Activated naive CD8-positive, alpha-beta T cell treated with anti-CD3 and anti-CD28 coated beads, Interleukin-2, amount 50 U/mL, for 16 hours (primary cell): ENCODE measurements around the gene NLK.

ENCODE experiments used
- DNase-seq: peaks from one replicate; pipeline ENCODE4 v3.0.0-alpha.2; 2020; ENCODE audit warnings: low read depth, low spot score

Gene NLK

DNA sequence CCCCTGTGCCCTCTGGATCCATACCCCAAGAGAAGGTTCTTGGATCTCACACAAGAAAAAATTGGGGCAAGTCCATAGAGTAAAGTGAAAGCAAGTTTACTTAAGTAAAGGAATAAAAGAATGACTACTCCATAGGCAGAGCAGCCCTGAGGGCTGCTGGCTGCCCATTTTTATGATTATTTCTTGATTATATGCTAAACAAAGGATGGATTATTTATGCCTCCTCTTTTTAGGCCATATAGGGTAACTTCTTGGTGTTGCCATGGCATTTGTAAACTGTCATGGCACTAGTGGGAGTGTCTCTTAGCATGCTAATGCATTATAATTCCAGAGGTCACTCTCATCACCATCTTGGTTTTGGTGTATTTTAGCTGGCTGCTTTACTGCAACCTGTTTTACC, 70.8 kb downstream of the NLK start:
- DNase-seq, result no peak

DNA sequence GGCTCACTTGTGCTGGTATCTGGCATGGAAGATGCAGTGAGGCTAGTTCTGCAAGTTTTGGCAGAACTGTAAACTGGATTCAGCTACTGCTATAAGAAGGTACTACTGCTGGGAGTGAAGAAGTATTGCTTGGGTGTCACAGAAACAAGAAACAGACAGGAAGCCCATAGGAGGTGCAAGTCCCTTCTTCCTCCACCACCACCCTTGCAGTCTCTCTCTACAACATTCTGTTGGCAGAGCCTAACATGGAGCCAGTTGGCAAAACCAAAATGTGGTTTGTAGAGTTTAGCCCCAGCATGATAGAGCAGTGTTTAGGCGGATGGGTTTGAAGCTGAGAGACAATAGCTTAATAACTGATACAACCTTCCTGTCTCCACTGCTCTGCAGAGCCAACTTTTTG, 72.6 kb downstream of the NLK start:
- no peak for DNase-seq

DNA sequence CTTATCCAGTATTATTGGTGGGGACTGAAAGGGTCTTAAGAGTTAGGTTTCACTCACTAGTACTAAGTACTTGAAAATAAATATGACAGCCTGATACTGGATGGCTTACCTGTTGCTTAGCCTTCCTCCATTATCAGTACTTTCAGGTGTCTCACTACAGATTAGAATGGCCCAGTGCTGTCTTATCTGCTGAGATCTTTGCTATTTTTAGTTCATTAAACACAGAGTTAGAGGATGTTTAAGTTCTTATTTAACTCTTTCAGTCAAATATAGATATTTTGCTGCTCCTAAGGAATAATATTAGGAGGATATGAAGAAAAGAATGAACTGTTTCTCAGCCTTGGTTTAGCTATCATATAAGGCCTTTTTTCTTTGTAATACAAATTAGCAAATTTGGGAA, 74.8 kb downstream of the NLK start:
- no peak for DNase-seq

DNA sequence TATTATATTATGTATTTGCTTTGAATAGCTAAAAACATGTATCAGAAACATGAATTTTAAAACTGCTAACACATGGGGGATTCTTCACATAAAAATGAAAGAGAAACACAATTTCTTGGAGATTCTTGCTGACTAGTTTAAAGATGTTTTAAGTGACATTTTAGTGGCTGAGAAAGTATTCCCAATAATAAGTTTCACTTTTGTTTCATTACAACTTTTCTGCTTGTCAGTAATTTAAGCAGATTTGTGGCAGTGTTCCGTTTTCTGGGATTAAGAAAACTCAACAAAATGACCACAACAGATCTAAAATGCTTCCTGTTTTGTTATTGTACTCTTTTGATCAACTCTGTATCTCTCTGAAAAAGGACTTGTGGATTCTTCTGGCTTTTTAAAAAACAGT, 75.9 kb downstream of the NLK start:
- DNase-seq, result no peak

DNA sequence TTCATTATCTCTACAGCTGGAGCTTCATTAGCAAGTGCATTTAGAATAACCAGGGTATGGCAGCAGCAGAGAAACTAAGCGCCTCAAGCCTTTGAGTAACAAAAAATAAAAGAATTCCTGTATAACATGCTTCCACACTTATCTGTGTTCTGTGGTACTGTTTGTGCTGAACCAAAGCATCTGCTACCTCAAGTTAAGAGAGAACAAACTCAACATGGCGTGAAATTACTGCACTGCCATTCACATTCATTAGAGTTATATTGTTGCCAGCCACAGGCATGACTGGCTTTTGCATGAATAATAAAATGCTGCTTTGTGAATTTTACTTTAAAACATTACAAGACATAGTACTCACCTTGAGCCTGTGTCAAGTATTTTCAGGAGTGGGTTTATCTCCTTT, 76.6 kb downstream of the NLK start:
- no peak for DNase-seq

DNA sequence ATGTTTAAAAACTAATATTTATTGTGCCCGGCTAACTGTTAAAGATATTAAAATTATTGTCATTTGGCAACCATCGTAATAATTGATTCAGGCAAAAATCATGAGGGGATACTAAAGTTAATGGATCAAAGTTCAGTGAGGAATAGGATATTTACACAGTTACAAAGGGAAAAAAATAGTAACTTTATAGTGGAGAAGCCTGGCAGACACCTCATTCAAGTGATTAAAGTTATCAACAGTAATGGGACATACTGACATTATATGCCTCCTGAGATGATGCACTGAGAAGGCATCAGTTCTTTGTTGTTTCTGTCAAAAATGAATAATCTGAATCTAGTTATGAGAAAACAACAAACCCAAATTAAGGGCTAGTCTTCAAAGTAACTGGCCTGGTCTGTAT, 77.1 kb downstream of the NLK start:
- no peak for DNase-seq

DNA sequence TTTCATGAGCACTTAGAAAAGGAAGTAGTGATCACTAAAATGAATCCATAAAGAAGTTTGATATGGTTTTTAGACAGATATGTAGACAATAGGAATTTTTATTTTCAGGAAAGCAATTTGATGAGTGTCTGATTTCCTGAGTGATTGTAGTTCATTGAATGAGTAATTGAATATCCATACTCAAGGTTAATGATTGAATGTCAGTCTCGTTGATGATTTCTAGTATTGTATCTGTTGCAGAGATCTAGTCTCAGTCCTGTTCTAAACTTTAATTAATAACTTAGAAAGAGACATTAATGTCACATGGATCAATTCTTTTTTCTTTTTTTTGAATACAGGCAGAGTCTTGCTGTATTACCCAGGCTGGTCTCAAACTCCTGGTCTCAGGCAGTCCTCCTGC, 78.3 kb downstream of the NLK start:
- DNase-seq, result no peak

DNA sequence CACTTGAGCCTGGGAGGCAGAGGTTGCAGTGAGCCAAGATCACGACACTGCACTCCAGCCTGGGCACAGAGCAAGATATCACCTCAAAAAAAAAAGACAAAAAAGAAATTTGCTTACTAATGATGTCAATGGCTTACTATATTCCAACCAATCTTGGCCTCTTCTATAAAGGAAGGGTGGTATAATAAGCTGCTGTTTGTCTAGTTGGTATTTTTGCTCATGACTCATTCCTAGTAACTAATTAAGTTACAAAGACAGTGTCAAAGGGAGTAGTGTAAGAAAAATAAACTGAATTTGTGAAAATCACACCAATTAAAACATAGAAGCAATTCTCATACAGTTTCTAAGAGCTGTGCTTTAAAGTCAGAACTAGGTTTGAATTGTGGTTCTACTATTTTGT, 82.5 kb downstream of the NLK start:
- DNase-seq, result no peak

DNA sequence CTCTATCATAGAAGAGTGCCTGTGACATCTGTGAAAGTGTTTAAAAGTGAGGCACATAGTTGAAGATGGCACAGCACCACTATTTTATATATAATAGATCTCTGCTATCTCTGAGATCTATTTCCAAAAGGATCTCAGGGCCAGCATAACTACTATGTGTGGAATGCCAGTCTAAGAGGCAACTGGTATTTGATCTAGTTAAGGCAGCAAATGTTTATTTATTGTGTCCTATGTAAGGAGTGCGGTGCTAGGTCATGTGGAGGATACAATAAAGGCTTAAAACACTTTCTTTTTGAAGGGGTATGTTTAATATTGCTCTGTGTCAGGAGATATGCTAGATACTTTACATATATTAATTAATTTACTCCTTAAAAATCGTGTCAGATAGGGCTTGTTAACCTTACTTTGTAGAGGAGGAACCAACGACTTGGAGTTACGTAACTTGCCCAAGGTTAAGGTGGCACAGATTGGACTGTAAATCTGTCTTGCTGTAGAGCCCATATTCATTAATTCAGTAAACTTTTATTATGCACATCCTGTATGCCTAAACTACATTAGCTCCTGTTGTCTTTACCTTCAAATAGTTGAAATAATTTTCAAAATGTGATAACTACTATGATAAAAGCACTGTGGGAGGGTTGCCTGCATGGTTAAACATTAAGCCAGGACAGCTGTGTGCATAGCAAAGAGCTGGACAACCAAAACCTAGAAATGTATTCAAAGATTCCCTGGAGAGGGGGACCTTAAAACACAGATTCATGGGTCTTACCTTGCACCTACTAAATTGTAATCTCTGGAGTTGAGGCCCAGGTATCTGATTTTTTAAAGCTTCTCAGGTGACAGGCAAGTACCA, 83.3 kb downstream of the NLK start:
- no peak for DNase-seq

DNA sequence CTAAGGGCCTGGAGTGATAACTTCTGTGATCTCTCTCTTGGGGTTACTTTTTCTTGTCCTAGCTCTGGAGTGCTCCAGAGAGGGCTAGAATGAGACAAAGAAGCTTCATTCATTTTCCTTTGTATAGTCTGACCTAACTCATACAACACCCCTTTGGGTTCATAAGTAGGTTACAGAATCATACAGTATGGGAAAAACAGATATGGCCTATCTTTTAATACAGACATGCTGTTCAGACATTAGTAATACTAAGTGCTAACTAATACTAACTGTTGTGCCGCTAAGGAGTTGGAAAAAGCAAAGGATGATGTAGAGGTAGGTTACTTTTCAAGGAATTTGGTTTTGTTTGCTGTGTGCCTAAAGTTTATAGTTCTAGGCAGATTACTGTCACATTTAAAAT, 84.7 kb downstream of the NLK start:
- no peak for DNase-seq

DNA sequence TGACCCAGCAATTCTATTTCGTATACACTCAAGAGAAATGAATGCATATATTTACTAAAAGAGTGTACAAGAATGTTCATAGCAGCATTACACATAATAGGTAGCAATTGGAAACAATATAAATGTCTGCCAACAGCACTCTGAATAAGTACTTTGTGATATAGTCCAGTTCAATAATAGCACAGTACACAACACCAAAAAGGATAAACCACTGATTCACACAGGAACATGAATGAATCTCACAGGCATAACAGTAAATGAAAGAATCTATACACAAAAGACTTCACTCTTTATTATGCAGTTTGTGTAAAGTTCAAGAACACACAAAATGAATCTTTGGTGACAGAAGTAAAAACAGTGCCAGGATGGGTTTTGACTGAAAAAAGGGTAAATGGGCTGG, 86.3 kb downstream of the NLK start:
- no peak for DNase-seq

DNA sequence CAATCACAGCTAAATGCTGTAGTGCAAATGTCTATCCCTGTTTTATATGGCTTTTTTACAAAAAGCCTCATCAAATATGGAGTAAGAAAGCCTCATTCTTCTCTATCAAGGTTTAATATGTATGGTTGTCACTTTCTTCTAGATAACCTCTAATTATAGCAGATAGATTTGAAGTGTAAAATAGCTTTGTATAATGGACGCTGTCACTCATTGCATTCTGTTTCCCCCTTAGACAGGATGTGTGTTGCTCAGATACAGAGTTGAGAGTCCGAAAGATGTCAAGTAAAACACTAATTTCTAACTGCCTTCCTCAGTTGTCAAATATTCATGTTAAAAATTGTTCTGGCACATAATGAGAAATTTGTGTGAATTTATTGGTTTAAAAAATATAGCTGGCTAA, 88.0 kb downstream of the NLK start:
- DNase-seq, result no peak

DNA sequence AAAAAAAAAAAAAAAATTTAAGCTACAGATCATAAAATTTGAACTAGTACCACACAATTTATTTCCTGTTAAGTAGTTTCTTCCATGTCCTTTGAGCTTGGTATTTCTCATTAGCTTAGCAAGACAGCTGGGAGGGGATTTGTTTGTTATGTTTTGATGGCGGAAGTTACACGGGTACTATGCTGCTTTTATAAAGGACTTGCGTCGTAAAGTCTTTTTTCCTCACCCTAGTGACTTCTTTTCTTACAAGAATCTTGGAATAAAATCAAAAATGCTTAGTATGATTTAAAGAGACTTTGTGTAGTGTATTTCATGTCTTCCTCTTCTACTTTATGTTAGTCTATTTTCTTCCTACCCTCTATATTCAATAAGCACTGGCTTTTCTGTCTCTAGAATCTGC, 89.1 kb downstream of the NLK start:
- no peak for DNase-seq

DNA sequence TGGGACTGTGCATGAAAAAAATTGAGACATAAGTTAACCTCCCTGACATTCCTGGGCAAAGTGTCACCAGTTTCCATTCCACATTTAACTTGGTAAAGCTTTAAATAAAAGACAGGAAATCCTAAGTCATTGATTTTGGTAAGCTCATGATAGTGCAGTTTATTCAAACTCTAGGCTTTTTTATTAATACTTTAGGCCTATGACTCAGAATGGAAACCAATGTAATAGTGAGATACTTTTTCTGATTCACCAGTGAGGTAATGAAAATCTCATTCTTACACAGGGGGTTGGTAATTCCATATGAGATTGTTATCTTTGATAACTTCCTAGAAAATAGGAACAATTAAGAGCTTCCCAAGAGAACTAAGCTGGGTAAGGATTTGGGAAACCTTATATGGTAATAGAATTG, 91.1 kb downstream of the NLK start:
- no peak for DNase-seq

DNA sequence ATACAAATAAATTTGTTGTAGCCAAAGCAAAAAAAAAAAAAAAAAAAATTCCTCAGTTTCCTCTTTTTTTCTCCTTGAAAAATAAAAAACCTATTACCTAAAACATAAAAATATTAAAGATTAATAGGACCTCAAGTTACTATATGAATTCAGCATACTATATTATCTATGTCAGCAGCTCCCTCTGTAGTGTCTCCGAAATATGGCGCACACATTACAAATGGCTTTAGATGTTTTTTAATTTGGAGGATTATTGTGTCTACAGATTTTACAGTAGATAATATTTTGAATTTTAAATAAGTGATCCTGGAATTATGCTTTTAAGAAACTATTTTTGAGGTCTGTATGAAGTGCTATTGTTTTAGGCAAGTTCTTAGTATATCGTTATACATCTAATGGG, 94.4 kb downstream of the NLK start:
- DNase-seq, result no peak

DNA sequence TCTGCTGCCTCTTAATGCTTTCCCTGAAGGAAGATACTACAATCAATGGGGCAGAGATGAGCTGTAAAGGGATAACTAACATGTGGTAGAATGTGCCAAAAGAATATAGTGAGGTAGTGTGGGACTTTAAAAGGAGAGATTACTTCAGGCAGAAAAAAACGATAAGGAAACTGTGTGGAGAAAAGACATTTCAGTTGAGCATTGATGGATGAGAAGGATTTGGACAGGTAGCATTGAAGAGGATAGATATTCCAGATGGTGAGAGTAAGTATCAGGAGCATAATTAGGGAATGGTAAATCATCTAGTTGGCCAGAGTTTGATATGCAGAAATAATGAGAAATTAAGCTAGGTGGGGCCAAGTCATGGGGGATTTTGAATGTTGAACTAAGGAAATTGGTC, 97.3 kb downstream of the NLK start:
- no peak for DNase-seq

DNA sequence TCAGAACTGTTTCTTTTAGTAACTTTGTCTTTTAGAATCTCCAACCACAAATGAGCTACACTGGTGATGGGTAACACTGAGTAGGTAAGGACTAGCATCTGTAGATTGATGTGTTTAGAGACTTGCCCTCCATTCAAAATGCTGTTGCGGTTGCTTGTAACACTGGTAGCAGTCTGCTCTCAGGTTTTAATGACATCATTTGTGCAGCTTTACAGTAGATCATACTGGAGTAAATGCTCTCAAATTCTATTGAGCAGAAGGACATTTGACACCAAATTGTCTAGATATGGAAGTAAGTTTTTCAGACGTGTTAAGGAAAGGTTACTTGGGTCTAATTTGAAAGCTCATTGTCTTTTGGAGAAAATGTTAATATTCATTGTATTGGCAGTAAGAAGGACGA, 98.8 kb downstream of the NLK start:
- no peak for DNase-seq

DNA sequence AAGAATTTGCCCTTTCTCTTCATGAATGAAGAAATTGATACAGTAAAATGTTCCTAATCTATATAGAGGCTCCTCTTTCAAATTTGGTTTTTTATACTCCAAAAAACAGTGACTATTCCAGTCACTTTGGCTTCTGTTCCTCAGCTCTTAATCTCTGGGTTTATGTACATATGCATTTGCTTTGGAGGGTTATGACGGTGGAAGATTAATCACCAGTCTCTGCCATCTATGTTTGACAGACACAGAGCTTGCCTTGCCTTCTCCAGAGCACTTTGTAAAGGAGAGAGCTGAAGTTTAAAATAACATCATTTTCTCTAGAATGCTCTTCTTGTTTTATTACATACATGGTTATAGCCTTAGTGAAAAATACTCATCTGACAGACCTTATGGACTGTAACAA, 99.3 kb downstream of the NLK start:
- no peak for DNase-seq

DNA sequence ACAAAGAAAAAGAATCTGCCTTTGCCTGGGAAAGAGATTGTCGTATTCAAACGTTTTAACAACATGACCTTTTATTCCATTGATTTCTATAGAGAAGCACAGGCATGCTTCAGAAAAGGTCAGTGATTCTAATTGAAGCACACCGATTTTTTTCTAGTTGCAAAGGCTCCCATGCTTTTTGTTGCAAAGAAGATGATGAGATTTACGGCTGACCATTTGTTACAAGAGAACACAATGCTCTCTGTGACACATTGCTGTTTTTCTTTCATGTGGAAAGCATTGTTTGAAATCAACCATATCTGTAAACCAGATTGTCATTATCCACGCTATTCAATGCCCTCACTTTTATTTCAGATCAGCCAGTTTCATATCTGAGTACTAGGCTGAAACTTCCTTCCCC, 99.8 kb downstream of the NLK start:
- no peak for DNase-seq

DNA sequence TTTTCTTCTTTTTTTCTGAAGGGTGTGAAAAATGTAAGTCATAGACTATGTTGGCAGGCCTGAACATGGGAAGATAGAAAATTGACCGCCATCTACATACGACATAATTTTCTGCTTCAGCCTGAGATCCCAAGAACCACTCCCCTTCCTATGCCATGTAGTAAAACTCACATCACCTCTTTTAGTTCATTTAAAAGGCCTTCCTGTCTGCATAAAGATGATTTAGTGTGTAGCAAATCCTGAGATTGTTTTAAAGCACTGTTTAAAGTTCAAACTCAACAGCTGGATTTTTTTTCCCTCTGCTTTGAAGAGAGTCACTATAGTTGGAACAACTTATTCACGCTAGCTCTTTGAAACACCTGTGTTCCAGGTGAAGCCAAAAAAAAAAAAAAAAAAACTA, 101.5 kb downstream of the NLK start:
- DNase-seq, result no peak

DNA sequence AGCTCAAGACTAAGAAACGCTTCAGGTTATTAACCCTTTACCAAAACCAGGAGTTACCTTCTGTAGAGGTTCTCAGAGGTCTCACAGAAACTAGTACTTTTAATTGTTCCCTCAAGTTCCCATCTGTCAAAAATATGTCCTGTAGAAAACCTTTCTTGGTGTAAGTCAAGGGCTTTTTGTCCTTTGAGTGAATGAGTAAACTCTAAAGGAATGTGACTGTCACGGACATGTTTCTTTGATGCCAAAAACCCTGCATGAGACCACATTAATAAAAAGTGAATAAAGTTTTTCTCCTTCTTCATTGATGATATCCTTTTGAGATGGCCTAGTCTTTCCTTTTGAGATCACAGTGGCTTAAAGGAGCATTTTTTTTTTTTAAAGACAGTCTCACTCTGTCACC, 102.9 kb downstream of the NLK start:
- DNase-seq, result no peak

DNA sequence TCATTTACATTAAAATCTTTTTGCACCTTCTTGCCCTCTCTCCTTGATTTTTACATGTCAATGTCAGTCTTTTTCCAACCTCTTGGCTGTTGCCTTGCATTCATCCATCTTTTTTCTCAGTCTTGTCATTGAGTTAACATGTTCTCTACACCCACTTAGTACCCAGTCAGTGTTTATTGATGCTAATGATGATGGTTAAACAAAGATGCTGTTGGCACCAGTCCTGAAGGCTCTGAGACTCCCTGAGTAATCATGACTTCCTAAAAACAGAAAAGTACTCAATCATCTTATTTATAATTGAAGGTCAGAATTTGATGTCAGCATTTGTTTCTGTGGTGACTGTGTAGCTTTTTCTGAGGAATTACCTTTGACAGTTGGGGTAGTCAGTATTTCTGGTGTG, 104.5 kb downstream of the NLK start:
- DNase-seq, result no peak

DNA sequence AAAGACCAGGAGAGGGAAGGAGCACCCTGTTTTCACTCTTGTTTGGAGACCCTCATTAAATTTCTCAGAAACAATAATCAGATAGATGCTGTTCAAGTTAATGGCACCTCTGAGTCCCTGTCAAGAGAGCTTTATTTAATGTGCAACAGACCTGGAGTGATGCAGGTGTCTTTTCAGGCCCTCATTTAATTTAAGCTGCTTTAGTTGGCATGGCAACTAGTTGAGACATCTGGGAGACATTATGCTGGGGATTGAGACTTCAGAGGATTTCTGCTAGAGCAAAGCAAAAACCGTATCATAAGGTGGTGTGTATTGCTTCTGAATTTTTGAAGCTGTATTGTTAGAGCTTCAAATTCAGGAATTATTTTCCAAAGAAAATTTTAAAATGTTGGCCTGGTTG, 108.5 kb downstream of the NLK start:
- no peak for DNase-seq

DNA sequence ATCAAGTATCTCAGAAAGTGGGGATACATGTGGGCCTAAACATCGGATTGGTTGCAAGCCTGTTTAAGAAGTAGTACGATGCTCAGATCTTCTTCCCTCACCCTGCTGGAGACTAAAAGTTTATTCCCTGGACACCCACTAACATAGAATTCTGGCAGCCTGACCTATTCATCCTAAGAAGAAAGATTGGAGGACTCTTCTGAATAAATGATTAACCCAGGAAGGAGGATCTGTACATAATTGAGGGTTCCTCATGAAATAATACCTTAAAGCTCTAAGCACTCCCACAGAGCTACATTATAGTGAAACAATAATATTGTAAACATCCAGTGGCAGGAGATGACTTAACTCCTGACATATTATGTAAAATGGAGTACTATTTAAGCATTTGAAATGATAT, 111.7 kb downstream of the NLK start:
- DNase-seq, result no peak
